ENCODE data around the gene PIEZO2. TPM values are rescaled to one million over a fixed set of nuclear protein-coding genes. Genes with fewer than 3 reads are reported as not detected.

Gene PIEZO2
- polyA plus RNA-seq, 1 donor (not counting 4 experiments of a cell fraction or from before 2014, with no cell fraction given), result not detected

GRCh38 chr18:10687161-10687925 lies 462.0 kb downstream of the PIEZO2 start:
- Histone ChIP-seq H3K4me3 (ENCODE audit: control insufficient read depth in 2 of 3, extremely low read depth in 1 of 3, insufficient read depth in 2 of 3, low read depth in 1 of 3, low read length in 3 of 3) (no peak overlapping the region), H3K27me3 (ENCODE audit: control insufficient read depth, extremely low read depth, insufficient read depth, low read length) (peaks cover 5% of the 10 kb centered on the region), H4K20me1 (ENCODE audit: control insufficient read depth, extremely low read depth, insufficient read depth, low read length) (no peaks in the 10 kb centered on the region), H3K4me1 (ENCODE audit: control insufficient read depth, extremely low read depth, insufficient read depth, low read length) (no peaks in the 10 kb centered on the region), H3K4me2 (ENCODE audit: control insufficient read depth, extremely low read depth, insufficient read depth, low read depth, low read length) (no peak overlapping the region), H3K9ac (ENCODE audit: control insufficient read depth, extremely low read depth, insufficient read depth, low read length) (no peak overlapping the region), H3K27ac (ENCODE audit: control insufficient read depth, insufficient read depth, low read length) (no peak overlapping the region), H2AFZ (ENCODE audit: control insufficient read depth, low read length) (no peak overlapping the region), H3K36me3 (ENCODE audit: control insufficient read depth in 2 of 2, extremely low read depth in 1 of 2, insufficient read depth in 2 of 2, low read length in 2 of 2) (no peaks in the 10 kb centered on the region), H3K79me2 (ENCODE audit: control insufficient read depth, insufficient read depth, low read length) (no peaks in the 10 kb centered on the region), H3K9me1 (ENCODE audit: control insufficient read depth, extremely low read depth, insufficient read depth, low read length) (no peaks in the 10 kb centered on the region), H3K9me3 (ENCODE audit: control insufficient read depth, low read depth, low read length) (no peaks in the 10 kb centered on the region)
- FAIRE-seq (peak; percentile 51), DNase-seq (ENCODE audit: low read depth, low spot score) (no peak)
- dilution Hi-C loops (cut with MboI; ENCODE audit: extremely low pct_ligation_motif_present, low sequenced_read_pairs), result no loop called here
- TF ChIP-seq EZH2 (IDR thresholded peaks at IDR 0.05; ENCODE audit: low read length) (no peak), CTCF (optimal IDR thresholded peaks at IDR 0.05 in 1 of 3, IDR thresholded peaks at IDR 0.05 in 1 of 3, conservative IDR thresholded peaks at IDR 0.05 in 1 of 3; ENCODE audit: extremely low read depth in 1 of 3, insufficient read depth in 2 of 3, low read length in 3 of 3) (peak in 1 of 3 experiments; percentile 3)

GRCh38 chr18:10686308-10686707 lies 463.1 kb downstream of the PIEZO2 start:
- FAIRE-seq, result no peak
- H3K9me1 ChIP-seq (ENCODE audit: control insufficient read depth, extremely low read depth, insufficient read depth, low read length), result no peaks in the 10 kb centered on the region

More at GRCh38 chr18:10686308-10686707, 463.1 kb downstream of the PIEZO2 start:
- no peak overlapping the region for H3K4me2 ChIP-seq (ENCODE audit: control insufficient read depth, extremely low read depth, insufficient read depth, low read depth, low read length)
- H3K4me3 ChIP-seq (ENCODE audit: control insufficient read depth in 2 of 3, extremely low read depth in 1 of 3, insufficient read depth in 2 of 3, low read depth in 1 of 3, low read length in 3 of 3), result no peak overlapping the region
- H2AFZ ChIP-seq (ENCODE audit: control insufficient read depth, low read length), result no peak overlapping the region
- H3K79me2 ChIP-seq (ENCODE audit: control insufficient read depth, insufficient read depth, low read length), result no peaks in the 10 kb centered on the region
- H3K9me3 ChIP-seq (ENCODE audit: control insufficient read depth, low read depth, low read length), result no peaks in the 10 kb centered on the region
- no peak overlapping the region for H3K9ac ChIP-seq (ENCODE audit: control insufficient read depth, extremely low read depth, insufficient read depth, low read length)
- H3K4me1 ChIP-seq (ENCODE audit: control insufficient read depth, extremely low read depth, insufficient read depth, low read length), result no peaks in the 10 kb centered on the region
- DNase-seq (ENCODE audit: low read depth, low spot score), result no peak
- dilution Hi-C loops (cut with MboI; ENCODE audit: extremely low pct_ligation_motif_present, low sequenced_read_pairs), result no loop called here
- no peaks in the 10 kb centered on the region for H4K20me1 ChIP-seq (ENCODE audit: control insufficient read depth, extremely low read depth, insufficient read depth, low read length)
- TF ChIP-seq CTCF (optimal IDR thresholded peaks at IDR 0.05 in 1 of 3, IDR thresholded peaks at IDR 0.05 in 1 of 3, conservative IDR thresholded peaks at IDR 0.05 in 1 of 3; ENCODE audit: extremely low read depth in 1 of 3, insufficient read depth in 2 of 3, low read length in 3 of 3) (no peak), EZH2 (IDR thresholded peaks at IDR 0.05; ENCODE audit: low read length) (no peak)
- H3K36me3 ChIP-seq (ENCODE audit: control insufficient read depth in 2 of 2, extremely low read depth in 1 of 2, insufficient read depth in 2 of 2, low read length in 2 of 2), result no peaks in the 10 kb centered on the region
- no peak overlapping the region for H3K27ac ChIP-seq (ENCODE audit: control insufficient read depth, insufficient read depth, low read length)
- H3K27me3 ChIP-seq (ENCODE audit: control insufficient read depth, extremely low read depth, insufficient read depth, low read length), result peaks cover 5% of the 10 kb centered on the region

Measured in keratinocyte (primary cell).